Gastroesophageal sphincter (tissue), 3 donors: ENCODE results near the gene DUSP8.

Experiments
- CTCF ChIP-seq, 4 experiments: fragments of 200-600 bp in 2 of 4; fragments of 450-650 bp in 2 of 4; sonication (generic) in 1 of 4; IDR thresholded peaks; one replicate each; pipeline ENCODE4 v1.5.1; 2017 to 2019; ENCODE audit warnings: antibody characterized with exemption in 4 of 4, mild to moderate bottlenecking in 2 of 4, moderate library complexity in 2 of 4
- EP300 ChIP-seq: sonication (generic); formaldehyde crosslinking; IDR thresholded peaks from one replicate; pipeline ENCODE4 v1.6.1; 2017; ENCODE audit warnings: antibody characterized with exemption, mild to moderate bottlenecking
- POLR2A ChIP-seq, 2 donors: fragments of 450-650 bp; IDR thresholded peaks; one replicate each; pipeline ENCODE4 v1.6.1; 2017; ENCODE audit warnings: antibody characterized with exemption in 2 of 2, mild to moderate bottlenecking in 2 of 2, moderate library complexity in 1 of 2
- POLR2AphosphoS5 ChIP-seq: sonication (generic); formaldehyde crosslinking; IDR thresholded peaks from one replicate; pipeline ENCODE4 v1.6.1; 2017; ENCODE audit warnings: antibody characterized with exemption

- no peak for TF ChIP-seq CTCF (IDR thresholded peaks at IDR 0.05)
- TF ChIP-seq POLR2A (IDR thresholded peaks at IDR 0.05): no peak
- no peak for TF ChIP-seq POLR2AphosphoS5
- TF ChIP-seq EP300: no peak
Observed at GRCh38 chr11:1566381-1567051, 5.6 kb downstream of the DUSP8 start.
